Left ventricle myocardium inferior (tissue), 1 donor: ENCODE data around the gene CTNNBIP1. TPM values are rescaled to one million over a fixed set of nuclear protein-coding genes. Genes with fewer than 3 reads are reported as not detected.
A peak's percentile ranks its signal among the peaks of the same experiment; 100 is the strongest.

ENCODE experiments used
- DNase-seq: peaks from one replicate; pipeline ENCODE4 v3.0.0-alpha.2; 2020
- H3K27ac ChIP-seq: fragments of 200-600 bp; replicated peaks from 2 replicates; pipeline ENCODE4 v1.8.0; 2021
- H3K27me3 ChIP-seq: fragments of 200-600 bp; 2 replicates; pipeline ENCODE4 v1.8.0; 2021; ENCODE audit warnings: low read depth
- H3K36me3 ChIP-seq: fragments of 200-600 bp; 2 replicates; pipeline ENCODE4 v1.8.0; 2021
- H3K4me1 ChIP-seq: fragments of 200-600 bp; 2 replicates; pipeline ENCODE4 v1.8.0; 2021
- H3K4me3 ChIP-seq: fragments of 200-600 bp; 2 replicates; pipeline ENCODE4 v1.8.0; 2021; ENCODE audit warnings: mild to moderate bottlenecking, moderate library complexity
- H3K9me3 ChIP-seq: fragments of 200-600 bp; replicated peaks from 2 replicates; pipeline ENCODE4 v1.8.0; 2021
- intact Hi-C: fragments of 100-400 bp; cut with micrococcal nuclease; formaldehyde crosslinking; loops from one replicate; pipeline ENCODE4 v1.11.0; 2022
- total RNA-seq: library from RNA; stranded (reverse); fragmentation: NEBNext Ultra II Directional; extraction: Animal tissue kit (Norgen Biotek cat#: 25700); gene quantifications from one replicate; pipeline ENCODE4 v1.2.1, GENCODE V29; 2021
- TF ChIP-seq, protein P1 (sequence below): fragments of 200-600 bp; IDR thresholded peaks from 2 replicates; pipeline ENCODE4 v1.8.0; 2021; ENCODE audit warnings: antibody characterized with exemption, mild to moderate bottlenecking, borderline replicate concordance
- donor health status: DM: no; HTN: yes; CAD: no; lungs with severe emphysema.

CTNNBIP1 gene
- total RNA-seq, 1 donor from 2014 or later, result 42.6 TPM

DNA sequence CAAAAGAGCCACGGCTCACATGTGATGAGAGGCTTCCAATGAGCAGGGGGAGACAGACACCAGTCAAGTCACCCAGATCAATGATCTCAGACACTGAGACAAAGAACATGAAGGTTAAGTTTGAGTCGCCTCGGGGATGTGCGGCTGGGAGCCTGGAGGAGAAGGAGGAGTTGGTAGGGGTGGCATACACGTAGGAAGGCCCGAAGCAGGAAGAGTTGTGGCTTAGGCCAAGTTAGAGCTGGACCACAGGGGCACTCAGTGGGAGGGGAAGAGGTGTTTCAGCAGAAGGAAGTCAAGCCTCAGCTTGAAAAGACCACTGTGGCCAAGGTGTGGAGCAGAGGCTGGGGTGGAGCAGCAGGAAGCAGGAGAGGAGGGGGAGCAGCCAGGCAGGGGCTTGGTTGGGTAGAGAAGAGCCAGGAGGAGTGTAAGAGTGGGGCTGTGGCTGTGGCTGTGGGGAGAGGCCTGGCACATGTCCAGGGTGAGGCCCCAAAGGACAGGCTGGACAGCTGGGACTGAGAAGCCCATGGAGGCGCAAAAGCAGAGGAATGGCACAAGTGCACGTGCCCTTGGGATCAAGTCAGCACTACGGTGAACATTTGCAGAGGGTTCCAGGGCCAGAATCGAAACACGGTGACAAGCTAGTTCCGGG is 27.6 kb downstream of the CTNNBIP1 start:
- TF ChIP-seq, protein P1, sequence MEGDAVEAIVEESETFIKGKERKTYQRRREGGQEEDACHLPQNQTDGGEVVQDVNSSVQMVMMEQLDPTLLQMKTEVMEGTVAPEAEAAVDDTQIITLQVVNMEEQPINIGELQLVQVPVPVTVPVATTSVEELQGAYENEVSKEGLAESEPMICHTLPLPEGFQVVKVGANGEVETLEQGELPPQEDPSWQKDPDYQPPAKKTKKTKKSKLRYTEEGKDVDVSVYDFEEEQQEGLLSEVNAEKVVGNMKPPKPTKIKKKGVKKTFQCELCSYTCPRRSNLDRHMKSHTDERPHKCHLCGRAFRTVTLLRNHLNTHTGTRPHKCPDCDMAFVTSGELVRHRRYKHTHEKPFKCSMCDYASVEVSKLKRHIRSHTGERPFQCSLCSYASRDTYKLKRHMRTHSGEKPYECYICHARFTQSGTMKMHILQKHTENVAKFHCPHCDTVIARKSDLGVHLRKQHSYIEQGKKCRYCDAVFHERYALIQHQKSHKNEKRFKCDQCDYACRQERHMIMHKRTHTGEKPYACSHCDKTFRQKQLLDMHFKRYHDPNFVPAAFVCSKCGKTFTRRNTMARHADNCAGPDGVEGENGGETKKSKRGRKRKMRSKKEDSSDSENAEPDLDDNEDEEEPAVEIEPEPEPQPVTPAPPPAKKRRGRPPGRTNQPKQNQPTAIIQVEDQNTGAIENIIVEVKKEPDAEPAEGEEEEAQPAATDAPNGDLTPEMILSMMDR, result no peak
- Histone ChIP-seq H3K27me3 (no peaks in the 10 kb centered on the region), H3K4me3 (no peak overlapping the region), H3K9me3 (no peaks in the 10 kb centered on the region), H3K4me1 (peaks cover 66% of the 10 kb centered on the region), H3K36me3 (no peaks in the 10 kb centered on the region), H3K27ac (peak overlapping the region; percentile 88)
- no peak for DNase-seq
- intact Hi-C loops, result no loop called here

- Histone ChIP-seq H3K27me3 (no peaks in the 10 kb centered on the region), H3K4me1 (peaks cover 66% of the 10 kb centered on the region), H3K9me3 (no peaks in the 10 kb centered on the region), H3K36me3 (no peaks in the 10 kb centered on the region), H3K4me3 (no peak overlapping the region), H3K27ac (peak overlapping the region; percentile 88)
- DNase-seq, result no peak
- TF ChIP-seq, protein P1, result no peak
- intact Hi-C loops, result no loop called here
Observed at GRCh38 chr1:9881838-9882249, 28.2 kb downstream of the CTNNBIP1 start.

- Histone ChIP-seq H3K4me3 (no peak overlapping the region), H3K27ac (peak overlapping the region; percentile 83), H3K27me3 (no peaks in the 10 kb centered on the region), H3K9me3 (no peaks in the 10 kb centered on the region), H3K36me3 (no peaks in the 10 kb centered on the region), H3K4me1 (peaks cover 62% of the 10 kb centered on the region)
- intact Hi-C loops, result loop anchor here (10.0 kb wide), 1 partner anchor 66 kb away; the partner anchor contains the start of genes LZIC and NMNAT1
- DNase-seq, result no peak
- TF ChIP-seq, protein P1, result no peak
Observed at GRCh38 chr1:9878404-9878803, 31.7 kb downstream of the CTNNBIP1 start.

DNA sequence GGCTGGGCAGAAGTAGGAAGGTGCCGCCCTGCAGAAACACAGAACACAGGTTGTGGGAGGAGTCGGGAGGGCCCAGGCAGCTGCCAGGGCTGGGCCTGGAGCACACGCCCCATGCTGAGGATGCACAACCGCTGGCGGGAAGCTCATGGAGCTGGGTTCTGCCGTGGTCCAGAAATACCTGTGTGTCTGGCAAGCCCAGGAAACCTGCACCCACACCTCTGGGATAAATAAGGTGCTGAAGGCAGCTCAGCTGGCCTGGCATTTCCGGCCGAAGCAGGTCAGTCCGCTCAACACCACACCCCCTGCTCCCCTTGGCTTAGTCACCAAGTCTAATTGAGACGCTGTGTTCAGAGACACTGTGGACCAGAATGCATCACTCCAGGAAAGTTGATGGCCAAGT is 32.1 kb downstream of the CTNNBIP1 start:
- TF ChIP-seq, protein P1, result no peak
- DNase-seq, result no peak
- H3K4me1 ChIP-seq, result peaks cover 57% of the 10 kb centered on the region
- no peaks in the 10 kb centered on the region for H3K9me3 ChIP-seq
- no peak overlapping the region for H3K4me3 ChIP-seq
- H3K36me3 ChIP-seq, result no peaks in the 10 kb centered on the region
- peak overlapping the region; percentile 83 for H3K27ac ChIP-seq
- no peaks in the 10 kb centered on the region for H3K27me3 ChIP-seq
- intact Hi-C loops, result loop anchor here (10.0 kb wide), 1 partner anchor 67 kb away; the partner anchor contains the start of genes LZIC and NMNAT1

- peak overlapping the region; percentile 39 for H3K4me3 ChIP-seq
- peaks cover 14% of the 10 kb centered on the region for H3K36me3 ChIP-seq
- H3K9me3 ChIP-seq, result no peaks in the 10 kb centered on the region
- H3K4me1 ChIP-seq, result peaks cover 45% of the 10 kb centered on the region
- H3K27me3 ChIP-seq, result no peaks in the 10 kb centered on the region
- peak overlapping the region; percentile 83 for H3K27ac ChIP-seq
- TF ChIP-seq, protein P1, result no peak
- intact Hi-C loops, result loop anchor here (10.0 kb wide), 1 partner anchor 69 kb away; the partner anchor contains the start of genes LZIC and NMNAT1
- DNase-seq, result no peak
Observed at GRCh38 chr1:9875636-9876000, 34.5 kb downstream of the CTNNBIP1 start.
